ENCODE measurements around the gene MGME1.
A peak's percentile ranks its signal among the peaks of the same experiment; 100 is the strongest.

Gene MGME1

GRCh38 chr20:17968366-17969277 lies at the start of gene MGME1, which contains the start of gene SNX5:
TSS of gene MGME1 (plus strand) at chr20:17969018. CDS start at chr20:17969860, 842 bp downstream.
TSS of gene SNX5 (minus strand) at chr20:17968794. CDS start at chr20:17968425, 369 bp downstream.
- Histone ChIP-seq H3K9me3 (ENCODE audit: control insufficient read depth, low read length) (no peaks in the 10 kb centered on the region), H3K27me3 (ENCODE audit: control insufficient read depth, insufficient read depth, low read length) (no peaks in the 10 kb centered on the region), H2AFZ (peak within 1 kb of the TSS; percentile 99), H3K4me2 (ENCODE audit: low read length) (peak within 1 kb of the TSS; percentile 98), H3K4me3 (ENCODE audit: low read depth, low read length) (peak within 1 kb of the TSS; percentile 96), H3K9ac (peak within 1 kb of the TSS; percentile 77), H3K36me3 (ENCODE audit: control insufficient read depth, insufficient read depth, low read length) (no peaks in the 10 kb centered on the region), H3K27ac (peak within 1 kb of the TSS; percentile 97), H3K4me1 (peaks cover 37% of the 10 kb centered on the region), H3K79me2 (peaks cover 42% of the 10 kb centered on the region)
- TF ChIP-seq CTCF (IDR thresholded peaks at IDR 0.05) = no peak

- no peak overlapping the region for H3K4me2 ChIP-seq (ENCODE audit: low read length)
- no peaks in the 10 kb centered on the region for H3K9me3 ChIP-seq (ENCODE audit: control insufficient read depth, low read length)
- H3K4me1 ChIP-seq = no peaks in the 10 kb centered on the region
- no peak overlapping the region for H3K27ac ChIP-seq
- H3K4me3 ChIP-seq (ENCODE audit: low read depth, low read length) = no peak overlapping the region
- no peaks in the 10 kb centered on the region for H3K27me3 ChIP-seq (ENCODE audit: control insufficient read depth, insufficient read depth, low read length)
- no peak overlapping the region for H2AFZ ChIP-seq
- H3K79me2 ChIP-seq = no peaks in the 10 kb centered on the region
- no peak for TF ChIP-seq CTCF (IDR thresholded peaks at IDR 0.05)
- no peak overlapping the region for H3K9ac ChIP-seq
- H3K36me3 ChIP-seq (ENCODE audit: control insufficient read depth, insufficient read depth, low read length) = no peaks in the 10 kb centered on the region
Measured at GRCh38 chr20:17919149-17919548, 49.7 kb upstream of the MGME1 start.

GRCh38 chr20:17921774-17922173 lies 47.0 kb upstream of the MGME1 start:
- Histone ChIP-seq H3K27me3 (ENCODE audit: control insufficient read depth, insufficient read depth, low read length) (no peaks in the 10 kb centered on the region), H3K4me1 (no peaks in the 10 kb centered on the region), H3K4me3 (ENCODE audit: low read depth, low read length) (no peak overlapping the region), H2AFZ (no peak overlapping the region), H3K79me2 (no peaks in the 10 kb centered on the region), H3K9ac (no peak overlapping the region), H3K27ac (no peak overlapping the region), H3K36me3 (ENCODE audit: control insufficient read depth, insufficient read depth, low read length) (no peaks in the 10 kb centered on the region), H3K4me2 (ENCODE audit: low read length) (no peak overlapping the region), H3K9me3 (ENCODE audit: control insufficient read depth, low read length) (no peaks in the 10 kb centered on the region)
- no peak for TF ChIP-seq CTCF (IDR thresholded peaks at IDR 0.05)

GRCh38 chr20:17925141-17925939 lies 43.5 kb upstream of the MGME1 start:
- TF ChIP-seq CTCF (IDR thresholded peaks at IDR 0.05) = no peak
- Histone ChIP-seq H3K27ac (no peak overlapping the region), H3K27me3 (ENCODE audit: control insufficient read depth, insufficient read depth, low read length) (no peaks in the 10 kb centered on the region), H3K9ac (no peak overlapping the region), H3K4me1 (no peaks in the 10 kb centered on the region), H3K4me2 (ENCODE audit: low read length) (no peak overlapping the region), H2AFZ (no peak overlapping the region), H3K36me3 (ENCODE audit: control insufficient read depth, insufficient read depth, low read length) (no peaks in the 10 kb centered on the region), H3K9me3 (ENCODE audit: control insufficient read depth, low read length) (no peaks in the 10 kb centered on the region), H3K4me3 (ENCODE audit: low read depth, low read length) (no peak overlapping the region), H3K79me2 (no peaks in the 10 kb centered on the region)
